OCI-LY7 (cell line): ENCODE measurements around the gene CDKN2B-AS1. TPM values are rescaled to one million over a fixed set of nuclear protein-coding genes. Genes with fewer than 3 reads are reported as not detected.

ENCODE experiments used
- BruUV-seq: library from RNA; stranded (reverse); fragments of 400-500 nt; replicated peaks from 2 replicates; lab custom pipeline; 2021; lab: Mats Ljungman, UMichigan
- CTCF ChIA-PET: fragments of 300-600 bp; sonication (Branson Sonifier 250); formaldehyde crosslinking; loops from one replicate; lab custom pipeline; 2022; ENCODE audit warnings: antibody characterized with exemption; ENCODE audit not compliant: unreplicated experiment; lab: Charles Lee
- POLR2A ChIA-PET: fragments of 300-600 bp; sonication (Branson Sonifier 250); formaldehyde crosslinking; loops from one replicate; lab custom pipeline; 2022; ENCODE audit warnings: antibody characterized with exemption; lab: Charles Lee
- DNase-seq: peaks from one replicate; pipeline ENCODE4 v3.0.0-alpha.2; 2015; ENCODE audit warnings: low spot score
- H2AFZ ChIP-seq: fragments of 200-600 bp; sonication (generic), shearing (Covaris generic); 2 replicates; pipeline ENCODE4 v1.6.1; 2014; ENCODE audit warnings: mild to moderate bottlenecking, antibody characterized with exemption, low read length, moderate library complexity
- H3K27ac ChIP-seq: fragments of 200-600 bp; sonication (generic); 2 replicates; pipeline ENCODE4 v1.5.1; 2014; ENCODE audit warnings: mixed run types, low read depth, mild to moderate bottlenecking, moderate library complexity, low read length, inconsistent platforms; ENCODE audit not compliant: poor library complexity, severe bottlenecking
- H3K36me3 ChIP-seq: fragments of 200-600 bp; sonication (generic); 2 replicates; pipeline ENCODE4 v1.6.1; 2014; ENCODE audit warnings: mild to moderate bottlenecking, antibody characterized with exemption, low read length, moderate library complexity, mixed read lengths; ENCODE audit not compliant: insufficient read depth
- H3K4me1 ChIP-seq: fragments of 200-600 bp; sonication (generic); 2 replicates; pipeline ENCODE4 v1.5.1; 2014; ENCODE audit warnings: mild to moderate bottlenecking, low read length; ENCODE audit not compliant: insufficient read depth, poor library complexity, severe bottlenecking
- H3K4me2 ChIP-seq: fragments of 200-600 bp; sonication (generic); 2 replicates; pipeline ENCODE4 v1.6.1; 2014; ENCODE audit warnings: mild to moderate bottlenecking, low read length
- H3K4me3 ChIP-seq: fragments of 200-600 bp; sonication (generic); 2 replicates; pipeline ENCODE4 v1.5.1; 2014; ENCODE audit warnings: mild to moderate bottlenecking, low read depth, low read length; ENCODE audit not compliant: poor library complexity, severe bottlenecking
- H3K79me2 ChIP-seq: fragments of 200-600 bp; sonication (generic); 2 replicates; pipeline ENCODE4 v1.6.1; 2016; ENCODE audit warnings: low read depth, mild to moderate bottlenecking, low read length, moderate library complexity, mixed read lengths; ENCODE audit not compliant: insufficient read depth
- H3K9me2 ChIP-seq: fragments of 200-600 bp; sonication (generic); 2 replicates; pipeline ENCODE4 v1.6.1; 2016; ENCODE audit warnings: mild to moderate bottlenecking, low read length, mixed read lengths; ENCODE audit not compliant: insufficient read depth
- H3K9me3 ChIP-seq: fragments of 200-600 bp; sonication (generic); 2 replicates; pipeline ENCODE4 v1.6.1; 2014; ENCODE audit warnings: mild to moderate bottlenecking, mixed run types, low read length, mixed read lengths
- H4K20me1 ChIP-seq: fragments of 200-600 bp; sonication (generic); 2 replicates; pipeline ENCODE4 v1.6.1; 2014; ENCODE audit warnings: mild to moderate bottlenecking, antibody characterized with exemption, low read length, moderate library complexity, mixed read lengths; ENCODE audit not compliant: insufficient read depth
- CTCF ChIP-seq: fragments of 200-600 bp; sonication (generic); conservative IDR thresholded peaks from 2 replicates; pipeline ENCODE4 v1.5.1; 2014; ENCODE audit warnings: mild to moderate bottlenecking, antibody characterized with exemption, low read length, moderate library complexity, mixed read lengths
- EZH2phosphoT487 ChIP-seq: fragments of 200-600 bp; sonication (generic); IDR thresholded peaks from 2 replicates; pipeline ENCODE4 v1.6.1; 2018; ENCODE audit warnings: low read depth, borderline replicate concordance, mild to moderate bottlenecking, mixed run types, antibody characterized with exemption, low read length, moderate library complexity, mixed read lengths
- intact Hi-C: fragments of 100-400 bp; cut with micrococcal nuclease; formaldehyde crosslinking; loops from one replicate; pipeline ENCODE4 v1.10.0; 2022; ENCODE audit not compliant: unreplicated experiment
- total RNA-seq, 2 experiments: library from RNA; depleted of rRNA in 1 of 2; stranded (reverse); fragments of >200 nt in 1 of 2; shearing (Covaris generic) in 1 of 2; gene quantifications; 2 replicates each; pipeline ENCODE4 v1.2.3, GENCODE V29; 2014 to 2022

The CDKN2B-AS1 gene
- total RNA-seq, 2 experiments from 2014 or later: 20.4 to 24.3 TPM

DNA sequence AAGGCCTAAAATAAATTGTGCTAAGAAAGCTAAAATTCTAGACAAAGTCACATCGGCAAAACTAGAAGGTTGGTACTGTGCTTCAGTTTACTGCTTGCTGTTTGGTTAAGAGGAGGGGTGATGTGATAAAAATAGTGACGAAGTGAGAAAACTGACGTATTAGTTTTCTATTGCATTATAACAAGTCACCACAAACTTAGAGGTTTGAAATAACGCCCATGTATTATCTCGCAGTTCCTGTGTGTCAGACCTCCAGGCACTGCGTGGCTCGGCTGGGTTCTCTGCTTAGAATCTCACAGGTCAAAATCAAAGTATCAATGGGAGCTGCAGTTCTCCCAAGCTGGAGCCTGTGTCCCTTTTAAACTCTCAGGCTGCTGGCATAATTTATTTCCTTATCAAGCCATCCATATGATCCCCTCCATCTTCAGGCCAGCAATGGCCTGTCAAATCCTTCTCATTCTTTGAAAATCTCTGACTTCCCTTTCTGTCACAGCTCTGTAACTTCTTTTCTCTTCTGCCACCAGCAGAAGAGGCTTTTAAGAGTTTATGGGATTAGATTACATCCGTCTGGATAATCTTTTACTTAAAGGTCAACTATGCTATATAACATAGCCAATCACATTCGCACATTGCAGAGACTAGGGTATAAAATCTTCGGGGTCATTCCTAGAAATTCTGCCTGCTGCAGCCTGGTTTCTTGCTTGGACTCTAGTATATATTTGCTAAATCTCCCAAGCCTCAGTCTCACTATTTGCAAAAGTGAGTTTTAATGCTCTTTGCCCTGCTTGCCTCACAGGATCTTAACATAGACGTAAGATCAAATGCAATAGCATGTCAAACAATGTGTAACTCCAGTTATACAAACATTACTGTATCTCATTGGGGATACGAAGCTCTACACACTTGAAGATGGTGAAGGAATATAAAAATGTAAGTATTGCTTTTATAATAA is 118.6 kb downstream of the CDKN2B-AS1 start:
- no peak for DNase-seq
- no peaks in the 10 kb centered on the region for H3K9me2 ChIP-seq
- H3K79me2 ChIP-seq: no peaks in the 10 kb centered on the region
- no peaks in the 10 kb centered on the region for H4K20me1 ChIP-seq
- no peak overlapping the region for H3K4me3 ChIP-seq
- TF ChIP-seq CTCF: no peak
- no peak for TF ChIP-seq EZH2phosphoT487
- H3K4me2 ChIP-seq: no peak overlapping the region
- no peaks in the 10 kb centered on the region for H3K4me1 ChIP-seq
- no peak overlapping the region for H2AFZ ChIP-seq
- intact Hi-C loops: no loop called here
- no TSS peak for BruUV-seq
- no peaks in the 10 kb centered on the region for H3K9me3 ChIP-seq
- CTCF ChIA-PET: no interaction called here
- POLR2A ChIA-PET: no interaction called here
- H3K36me3 ChIP-seq: no peaks in the 10 kb centered on the region
- H3K27ac ChIP-seq: no peak overlapping the region

GRCh38 chr9:22114956-22115355 is 120.4 kb downstream of the CDKN2B-AS1 start:
- no peak for TF ChIP-seq EZH2phosphoT487
- TF ChIP-seq CTCF: no peak
- H3K4me1 ChIP-seq: no peaks in the 10 kb centered on the region
- no TSS peak for BruUV-seq
- no peak overlapping the region for H2AFZ ChIP-seq
- no peak for DNase-seq
- H3K9me2 ChIP-seq: no peaks in the 10 kb centered on the region
- no peak overlapping the region for H3K27ac ChIP-seq
- no peaks in the 10 kb centered on the region for H4K20me1 ChIP-seq
- no peaks in the 10 kb centered on the region for H3K9me3 ChIP-seq
- H3K36me3 ChIP-seq: no peaks in the 10 kb centered on the region
- no peak overlapping the region for H3K4me3 ChIP-seq
- H3K4me2 ChIP-seq: no peak overlapping the region
- POLR2A ChIA-PET: interaction anchor here (0.7 kb wide), 1 partner anchor 1331 kb away, joined by 3 read pairs; no protein-coding TSS in a partner anchor
- H3K79me2 ChIP-seq: no peaks in the 10 kb centered on the region
- intact Hi-C loops: no loop called here
- CTCF ChIA-PET: no interaction called here

- Histone ChIP-seq H4K20me1 (no peaks in the 10 kb centered on the region), H3K9me2 (no peaks in the 10 kb centered on the region), H3K4me1 (no peaks in the 10 kb centered on the region), H3K79me2 (no peaks in the 10 kb centered on the region), H3K9me3 (no peaks in the 10 kb centered on the region), H3K4me3 (no peak overlapping the region), H2AFZ (no peak overlapping the region), H3K27ac (no peak overlapping the region), H3K4me2 (no peak overlapping the region), H3K36me3 (no peaks in the 10 kb centered on the region)
- BruUV-seq: no TSS peak
- no peak for TF ChIP-seq EZH2phosphoT487
- DNase-seq: no peak
- POLR2A ChIA-PET: interaction anchor here (1.0 to 1.3 kb wide), 4 partner anchors 9 to 75 kb away, joined by 3 to 4 read pairs (median 4); no protein-coding TSS in a partner anchor
- intact Hi-C loops: no loop called here
- CTCF ChIA-PET: no interaction called here
These were observed 122.2 kb downstream of the CDKN2B-AS1 start for GRCh38 chr9:22116758-22117157.
